ENCODE measurements around the gene VHLL.
"Not testable (repeated sequence)": the region's sequence is repeated elsewhere in the genome, so short reads cannot be mapped to it uniquely, and the experiment has no call there.

VHLL gene

DNA sequence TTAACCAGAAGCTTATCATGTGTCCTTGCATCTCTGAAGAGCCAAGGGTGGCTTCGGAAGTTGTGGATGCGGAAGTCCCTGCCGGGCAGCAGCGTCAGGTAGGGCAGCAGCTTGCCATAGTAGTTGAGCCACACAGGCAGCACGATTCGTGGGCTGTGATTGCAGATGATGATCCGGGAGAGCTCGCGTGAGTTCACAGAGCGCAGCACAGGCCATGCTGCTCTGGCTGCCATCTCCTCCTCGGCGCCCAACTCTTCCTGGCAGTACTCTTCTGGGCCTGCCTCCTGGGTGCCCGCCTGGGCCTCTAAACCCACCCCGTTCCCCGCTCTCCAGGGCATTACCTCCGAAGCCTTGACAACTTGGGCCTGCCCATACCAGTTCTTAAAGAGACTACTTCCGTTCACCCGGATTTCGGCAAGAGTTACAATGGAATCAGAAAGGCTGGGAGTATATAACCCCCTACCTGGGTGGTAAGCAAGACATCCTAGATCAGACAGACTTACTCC lies at the start of gene VHLL:
Gene VHLL, minus strand, starts transcription at position 456 of the 506 bp plus-strand sequence. Its CDS starts 118 bp downstream, at position 338.
- DNase-seq = no peak

DNA sequence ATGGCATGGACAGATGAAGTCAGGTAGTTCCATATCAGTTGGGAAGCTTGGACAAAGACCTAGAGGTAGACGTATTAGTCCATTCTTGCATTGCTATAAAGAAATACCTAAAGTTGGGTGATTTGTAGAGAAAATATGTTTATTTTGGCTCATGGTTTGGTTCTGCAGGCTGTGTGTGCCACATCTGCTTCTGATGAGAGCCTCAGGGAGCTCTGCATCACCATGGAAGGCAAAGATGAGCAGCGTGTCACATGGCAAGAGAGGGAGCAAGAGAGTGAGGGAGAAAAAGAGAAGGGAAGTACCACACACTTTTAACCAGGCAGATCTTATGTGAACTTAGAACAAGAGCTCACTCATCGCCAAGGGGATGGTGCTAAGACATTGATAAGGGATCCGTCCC lies 48.2 kb upstream of the VHLL start:
- no peak for DNase-seq

DNA sequence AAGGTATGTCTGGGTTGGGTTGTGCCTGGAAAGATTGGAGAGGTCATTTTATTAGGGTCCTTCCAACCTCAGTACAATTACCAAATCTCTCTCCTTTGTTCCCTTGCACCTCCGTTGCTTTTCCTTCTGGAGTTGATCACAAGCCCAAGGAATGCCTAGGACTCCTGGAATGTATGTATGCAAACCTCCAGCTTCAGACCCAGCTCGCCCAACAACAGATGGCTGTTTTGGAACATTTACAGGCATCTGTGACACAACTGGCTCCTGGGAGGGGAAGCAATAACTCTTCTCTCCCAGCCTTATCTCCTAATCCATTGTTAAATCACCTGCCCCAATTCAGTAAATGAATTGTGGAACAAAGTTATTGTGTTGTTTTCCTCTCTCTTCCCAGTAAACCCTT lies 47.5 kb upstream of the VHLL start:
- DNase-seq = no peak

DNA sequence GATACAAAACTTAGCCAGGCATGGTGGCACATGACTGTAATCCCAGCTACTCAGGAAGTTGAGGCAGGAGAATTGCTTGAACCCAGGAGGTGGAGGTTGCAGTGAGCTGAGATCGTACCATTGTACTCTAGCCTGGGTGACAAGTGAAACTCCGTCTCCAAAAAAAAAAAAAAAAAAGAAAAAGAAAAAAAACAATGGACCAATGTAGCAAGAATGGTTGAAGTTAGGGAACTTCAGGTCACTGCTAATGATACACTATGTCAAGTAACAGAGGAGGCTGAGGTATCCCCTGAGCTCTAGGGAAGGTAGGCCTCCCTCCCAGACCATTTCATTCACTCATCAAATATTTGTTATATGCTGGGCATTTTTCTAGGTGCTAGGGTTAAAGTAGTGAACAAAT lies 46.9 kb upstream of the VHLL start:
- DNase-seq = not testable (repeated sequence)

DNA sequence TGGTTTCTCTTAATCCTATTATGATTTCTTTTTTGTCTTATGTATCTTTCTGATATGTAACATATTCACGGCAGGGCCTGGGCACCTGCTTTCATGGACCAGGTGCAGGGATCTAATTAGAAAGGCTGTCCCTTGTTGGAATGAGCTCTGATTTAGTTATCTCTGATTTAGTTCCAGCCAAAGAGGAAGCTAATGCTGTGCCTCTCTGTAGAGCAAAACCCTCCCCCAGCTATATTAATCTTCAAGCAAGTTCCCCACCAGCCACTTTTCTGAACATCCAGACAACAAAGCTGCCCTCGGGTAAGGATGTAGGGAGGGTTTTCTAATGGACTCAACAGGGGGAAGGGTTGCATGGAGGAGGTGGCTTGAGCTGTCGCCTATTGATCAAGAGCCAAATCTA lies 45.3 kb upstream of the VHLL start:
- no peak for DNase-seq

DNA sequence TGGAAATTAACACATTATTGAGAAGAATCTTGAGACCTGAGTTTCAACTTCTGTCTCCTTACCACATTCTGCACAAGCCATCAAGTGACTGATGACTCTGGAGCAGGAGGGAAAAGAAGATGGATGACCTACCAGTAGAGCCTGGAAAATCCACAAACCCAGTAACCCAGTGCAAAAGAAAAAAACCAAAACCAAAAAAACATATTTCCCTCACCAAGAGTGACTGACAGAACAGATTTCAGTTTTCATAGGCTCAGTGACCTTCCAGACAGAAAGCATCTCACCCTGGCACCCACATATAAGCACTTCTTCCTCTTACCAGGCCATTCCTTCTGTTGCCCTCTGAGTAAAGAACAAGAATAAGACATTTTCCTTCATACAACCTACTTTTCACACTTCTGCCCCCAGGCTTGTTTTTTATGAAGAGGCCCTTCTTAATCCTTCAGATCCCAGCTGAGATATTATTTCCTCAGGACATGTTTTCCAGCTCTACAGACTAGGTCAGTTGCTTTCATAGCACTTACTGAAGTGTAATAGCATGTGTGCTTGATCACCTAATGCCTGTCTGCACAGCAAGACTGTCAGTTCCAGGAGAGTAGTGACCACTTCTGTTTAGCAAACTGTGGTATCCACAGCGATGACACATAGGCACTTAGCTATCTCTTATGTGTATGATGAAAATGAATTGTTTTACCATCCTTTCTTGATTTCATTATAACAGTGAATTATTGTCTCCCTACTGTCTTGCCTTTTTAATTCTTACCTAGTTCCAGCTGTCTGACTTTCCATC lies 43.3 kb upstream of the VHLL start:
- DNase-seq = no peak

DNA sequence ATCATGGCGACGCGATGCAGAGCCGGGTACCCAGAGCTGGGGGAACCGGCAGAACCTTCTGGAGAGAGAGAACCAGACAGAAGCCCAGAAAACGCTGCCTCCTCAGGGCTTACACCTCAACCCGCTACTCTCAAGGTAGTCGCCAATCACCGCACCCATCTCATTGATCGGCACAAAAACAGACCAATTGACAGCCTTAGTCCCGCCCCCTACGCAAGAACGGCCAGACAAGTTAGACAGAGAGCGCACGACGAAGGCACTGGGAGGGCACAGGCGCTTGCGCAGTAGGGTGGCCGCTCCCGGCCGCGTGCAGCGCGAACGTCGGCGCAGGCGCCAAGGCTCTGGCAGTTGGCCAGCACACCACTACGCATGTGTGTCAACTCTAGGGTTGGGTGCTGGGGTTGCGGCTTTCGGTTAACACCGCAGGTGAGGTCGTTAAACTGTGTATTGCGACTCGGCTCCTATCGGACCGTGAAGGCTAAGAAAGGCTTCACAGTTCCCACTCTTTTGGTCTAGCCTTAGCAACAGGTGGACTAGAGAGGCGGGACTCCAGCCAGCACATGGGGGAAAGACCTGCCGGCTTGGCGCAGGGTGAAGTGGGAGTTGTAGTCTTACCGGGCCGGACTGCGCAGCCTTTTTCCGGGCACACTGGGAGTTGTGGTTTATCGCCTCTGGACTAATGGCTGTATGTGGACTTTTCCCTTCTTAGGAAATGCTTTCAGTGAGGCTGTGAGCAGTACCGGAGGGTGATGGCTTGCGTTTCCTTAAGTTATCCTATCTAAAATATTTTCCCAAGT lies 39.3 kb upstream of the VHLL start, which contains the start of the genes CCT3 and TSACC:
Gene CCT3, minus strand, starts transcription at position 113 of the 797 bp plus-strand sequence. Its CDS starts 108 bp downstream, at position 5.
Gene TSACC, plus strand, starts transcription at position 347 of the 797 bp plus-strand sequence. CDS start 1,232 bp downstream, outside the sequence.
- DNase-seq = peak; percentile 100

DNA sequence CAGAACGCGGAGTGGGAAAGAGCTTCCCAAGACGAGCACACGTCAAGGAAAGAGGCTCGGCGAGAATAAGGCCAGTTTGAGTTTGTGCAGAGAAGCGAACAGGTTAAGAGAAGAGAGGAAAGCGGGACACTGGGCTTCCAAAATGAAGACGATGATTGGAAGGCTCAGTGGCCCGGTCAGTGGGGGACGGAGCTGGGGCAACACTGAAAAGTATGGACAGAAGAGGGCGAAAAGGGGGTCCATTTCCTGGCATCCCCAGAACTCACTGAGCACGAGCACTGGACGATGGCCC lies 38.7 kb upstream of the VHLL start:
- DNase-seq = no peak

DNA sequence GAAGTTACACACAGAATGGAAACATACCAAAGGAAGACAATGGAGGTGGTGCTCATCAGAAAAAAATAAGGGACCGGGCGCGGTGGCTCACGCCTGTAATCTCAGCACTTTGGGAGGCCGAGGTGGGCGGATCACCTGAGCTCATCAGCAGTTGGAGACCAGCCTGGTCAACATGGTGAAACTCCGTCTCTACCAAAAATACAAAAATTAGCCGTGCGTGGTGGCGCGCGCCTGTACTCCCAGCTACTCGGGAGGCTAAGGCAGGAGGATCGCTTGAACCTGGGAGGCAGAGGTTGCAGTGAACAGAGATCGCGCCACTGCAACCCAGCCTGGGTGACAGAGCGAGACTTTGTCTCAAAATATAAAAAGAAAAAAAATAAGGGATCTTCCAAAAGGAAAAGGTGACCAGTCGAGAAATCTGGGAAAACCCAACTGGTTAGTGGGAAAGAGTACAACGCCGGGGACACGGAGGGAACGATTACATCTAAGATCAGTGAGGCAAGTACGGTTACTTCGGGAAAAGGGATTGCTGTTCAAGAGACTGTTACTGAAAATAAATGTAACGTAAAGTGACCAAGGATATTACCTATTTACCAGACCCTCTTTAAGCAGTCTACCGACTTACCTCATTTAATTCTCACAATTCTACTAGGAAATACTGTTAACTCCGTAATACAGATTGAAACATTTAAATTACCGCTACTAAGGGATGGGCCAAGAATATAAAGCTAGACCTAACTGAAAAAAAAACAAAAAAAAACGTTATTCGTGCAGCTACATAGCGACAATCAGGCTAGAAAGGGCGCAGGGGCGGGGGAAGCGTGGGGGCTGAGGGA lies 38.2 kb upstream of the VHLL start:
- no peak for DNase-seq

DNA sequence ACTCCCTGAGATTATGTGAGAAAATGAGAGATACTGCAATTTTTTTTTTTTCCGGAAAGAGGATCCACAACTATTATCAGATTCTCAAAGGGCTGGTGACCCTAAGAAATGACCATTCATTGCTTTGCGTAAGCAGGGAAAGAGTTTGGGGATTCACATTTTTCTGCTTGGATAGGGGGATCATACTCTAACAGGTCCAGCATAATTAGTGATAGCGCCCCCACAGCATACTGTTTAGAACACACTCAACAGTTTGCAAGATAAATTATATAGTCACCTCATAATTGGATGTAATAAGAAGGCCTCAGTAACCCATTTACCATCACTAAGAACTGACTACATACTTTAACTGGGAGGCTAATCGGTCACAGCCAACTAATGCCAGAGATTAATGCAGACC lies 37.1 kb upstream of the VHLL start:
- no peak for DNase-seq

DNA sequence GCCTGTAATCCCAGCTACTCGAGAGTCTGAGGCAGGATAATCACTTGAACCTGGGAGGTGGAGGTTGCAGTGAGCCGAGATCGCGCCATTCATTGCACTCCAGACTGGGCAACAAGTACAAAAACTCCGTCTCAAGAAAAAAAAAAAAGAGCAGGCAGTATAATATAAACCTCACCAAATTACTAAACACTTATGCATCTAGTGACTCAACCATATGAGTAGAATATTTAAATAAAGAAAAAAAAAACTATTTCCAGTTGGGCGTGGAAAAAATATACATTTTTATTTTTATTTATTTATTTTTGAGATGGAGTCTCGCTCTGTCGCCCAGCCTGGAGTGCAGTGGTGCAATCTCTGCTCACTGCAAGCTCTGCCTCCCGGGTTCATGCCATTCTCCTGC lies 24.1 kb upstream of the VHLL start:
- DNase-seq = not testable (repeated sequence)

DNA sequence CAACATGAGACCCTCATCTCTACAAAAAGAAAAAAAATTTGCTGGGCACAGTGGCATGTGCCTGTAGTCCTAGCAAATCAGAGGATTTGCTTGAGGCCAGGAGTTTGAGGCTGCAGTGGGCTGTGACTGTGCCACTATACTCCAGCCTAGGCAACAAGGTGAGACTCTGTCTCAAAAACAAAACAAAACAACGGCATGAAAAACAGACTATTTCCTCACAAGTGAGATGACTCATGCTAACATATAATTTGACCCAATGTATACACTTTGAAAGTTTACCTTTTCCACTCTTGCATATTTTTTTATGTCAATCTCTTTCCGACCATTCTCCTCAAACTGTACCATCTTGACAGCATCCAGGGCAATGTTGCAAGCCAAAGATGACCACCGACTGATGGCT lies 21.5 kb upstream of the VHLL start:
- DNase-seq = no peak

DNA sequence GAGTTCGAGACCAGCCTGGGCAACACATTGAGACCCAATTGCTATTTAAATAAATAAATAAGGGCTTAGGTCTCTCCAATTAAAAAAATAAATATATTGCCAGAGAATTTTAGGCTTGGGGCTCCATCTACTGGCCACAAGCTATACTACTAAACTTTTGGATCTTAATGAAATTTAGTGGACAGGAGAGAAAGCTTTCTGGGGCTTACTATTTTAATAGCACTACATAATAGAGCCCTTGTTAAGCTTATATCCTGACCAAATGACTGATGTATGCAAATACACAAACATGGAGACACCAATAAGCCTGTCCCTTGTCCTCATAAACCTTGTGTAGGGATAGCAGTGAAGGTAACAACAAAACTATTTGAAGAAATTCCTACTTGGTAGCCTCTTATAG lies 20.6 kb upstream of the VHLL start:
- DNase-seq = no peak

DNA sequence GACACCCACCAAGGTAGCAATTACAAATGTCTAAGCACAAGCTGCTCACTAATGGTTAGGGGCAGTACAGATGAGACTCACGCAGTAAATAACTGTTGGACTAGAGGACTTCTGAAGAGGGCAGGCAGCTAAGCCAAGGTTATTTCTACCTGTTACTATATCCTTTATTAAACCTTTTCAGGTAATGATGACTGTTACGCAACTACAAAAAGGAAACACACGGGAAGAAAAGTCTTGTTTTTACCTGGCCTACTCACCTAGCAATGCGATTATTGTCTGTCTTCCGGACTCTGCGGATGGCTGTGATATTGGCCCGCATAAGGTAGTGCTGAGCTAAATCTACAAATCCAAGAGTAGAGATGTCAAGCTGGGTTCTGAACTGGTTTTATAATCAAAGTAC lies 17.8 kb upstream of the VHLL start:
- DNase-seq = no peak

DNA sequence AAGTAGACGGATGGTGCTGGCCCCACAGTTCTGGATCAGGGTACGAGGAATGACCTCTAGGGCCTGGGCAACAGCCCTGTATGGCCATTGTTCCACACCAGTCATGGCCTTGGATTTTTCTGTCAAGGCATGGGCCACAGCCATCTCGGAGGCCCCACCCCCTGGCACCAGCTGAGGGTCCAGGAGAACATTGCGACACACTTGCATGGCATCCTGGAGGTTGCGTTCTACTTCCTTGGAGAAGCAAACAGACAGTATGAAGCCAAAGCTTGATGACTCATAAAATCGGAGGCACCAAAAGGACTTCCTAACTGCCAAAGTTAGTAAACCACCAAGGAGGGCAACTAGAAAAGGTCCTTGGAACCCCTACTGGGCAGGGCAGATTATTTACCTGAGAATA lies 11.9 kb upstream of the VHLL start:
- DNase-seq = no peak

DNA sequence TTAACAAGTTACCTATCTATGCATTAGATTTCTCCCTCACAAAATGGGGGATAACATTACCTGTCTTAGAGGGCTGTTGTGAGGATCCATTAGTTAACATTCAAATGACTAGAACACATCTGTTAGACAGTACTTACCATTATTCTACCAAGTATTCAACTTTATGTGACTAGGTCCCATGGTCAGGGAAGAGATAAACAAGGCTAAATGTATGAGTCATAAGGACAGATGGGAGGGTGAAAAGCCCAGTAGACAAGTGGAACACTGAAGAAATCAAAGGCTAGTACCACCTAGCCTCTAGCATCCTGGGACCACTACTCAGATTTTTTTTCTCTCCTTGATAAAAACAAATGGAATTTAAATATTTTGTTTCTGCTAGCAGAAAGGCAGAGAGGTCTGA lies 9.0 kb upstream of the VHLL start:
- DNase-seq = no peak

DNA sequence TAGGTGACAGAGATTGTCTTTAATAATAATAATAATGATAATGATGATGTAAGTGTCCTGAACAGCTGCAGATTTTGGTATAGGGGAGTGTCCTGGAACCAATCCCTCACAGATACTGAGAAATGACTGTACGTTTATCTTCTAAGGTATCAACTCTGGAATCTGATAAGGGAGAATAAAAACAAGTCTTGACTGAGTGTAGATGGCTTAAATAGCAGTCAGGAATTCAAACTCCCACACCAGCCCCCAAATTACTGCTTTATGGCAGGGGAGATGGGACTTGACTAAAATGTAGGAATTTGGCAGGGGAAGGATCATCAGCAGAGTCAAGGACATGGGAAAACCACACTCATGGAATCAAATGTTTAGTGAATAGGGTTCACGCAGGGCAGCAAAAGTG lies 6.1 kb upstream of the VHLL start:
- no peak for DNase-seq

DNA sequence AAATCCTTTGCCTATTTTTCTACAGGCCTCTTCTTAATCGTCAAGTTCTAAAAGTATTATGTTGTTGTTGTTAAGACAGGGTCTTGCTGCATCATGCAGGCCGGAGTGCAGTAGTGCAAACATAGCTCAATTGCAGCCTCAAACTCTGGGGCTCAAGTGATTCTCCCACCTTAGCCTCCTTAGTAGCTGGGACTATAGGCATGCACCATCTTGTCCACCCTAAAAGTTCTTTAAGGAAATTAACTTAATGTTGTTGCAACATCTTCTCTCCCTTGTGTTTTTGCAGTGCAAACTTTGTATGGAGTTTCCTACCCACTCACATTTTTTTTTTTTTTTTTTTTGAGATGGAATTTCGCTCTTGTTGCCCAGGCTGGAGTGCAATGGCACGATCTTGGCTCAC lies 4.1 kb upstream of the VHLL start:
- DNase-seq = no peak

DNA sequence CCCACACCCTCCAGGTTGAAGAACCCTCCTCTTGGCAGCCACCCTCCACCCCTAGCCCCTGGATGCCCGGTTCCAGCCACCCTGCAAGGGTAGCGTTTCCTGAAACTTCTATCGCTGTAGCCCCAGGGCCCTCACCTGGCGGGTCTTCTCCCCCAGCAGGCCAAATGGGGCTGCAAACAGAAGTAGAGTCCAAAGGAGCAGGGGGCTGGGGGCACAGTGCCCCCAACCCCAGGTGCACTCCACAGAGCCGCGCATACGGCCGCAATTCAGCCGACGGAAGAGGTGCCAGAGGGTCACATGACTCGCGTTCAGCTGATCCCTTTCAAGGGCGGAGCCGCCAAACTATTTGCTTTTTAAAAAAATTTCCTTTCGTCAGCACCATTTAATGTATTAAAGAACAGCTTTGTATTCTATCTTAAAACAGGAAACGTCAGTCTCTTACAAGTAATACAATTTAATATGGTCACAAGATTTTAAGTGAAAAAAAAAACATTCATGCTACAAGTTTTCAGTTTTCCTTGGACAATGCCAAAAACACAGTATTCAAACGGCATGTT lies 3.6 kb downstream of the VHLL start, which contains the start of gene GLMP:
Gene GLMP, minus strand, starts transcription at position 289 of the 557 bp plus-strand sequence. Its CDS starts 34 bp downstream, at position 255.
- peak; percentile 78 for DNase-seq

DNA sequence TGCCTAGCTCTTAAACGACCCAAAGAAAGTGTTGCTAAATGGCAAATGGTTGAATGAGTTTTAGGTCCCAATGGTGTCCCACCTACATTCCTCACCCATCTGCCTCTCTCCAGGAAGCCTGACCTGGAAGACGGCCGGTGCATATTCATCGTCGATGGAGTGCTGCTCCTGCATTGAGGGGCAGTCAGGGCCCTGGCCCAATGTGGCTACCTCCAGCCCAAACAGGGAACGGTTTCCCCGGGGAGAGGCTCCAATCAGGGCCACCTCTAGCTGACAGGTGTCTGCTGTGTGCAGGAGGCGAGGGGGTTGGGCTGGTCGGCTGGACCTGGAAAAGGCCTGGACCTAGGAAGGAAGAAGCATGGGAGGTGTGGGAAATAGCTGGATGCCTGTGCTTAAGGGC lies 5.2 kb downstream of the VHLL start:
- DNase-seq = no peak

DNA sequence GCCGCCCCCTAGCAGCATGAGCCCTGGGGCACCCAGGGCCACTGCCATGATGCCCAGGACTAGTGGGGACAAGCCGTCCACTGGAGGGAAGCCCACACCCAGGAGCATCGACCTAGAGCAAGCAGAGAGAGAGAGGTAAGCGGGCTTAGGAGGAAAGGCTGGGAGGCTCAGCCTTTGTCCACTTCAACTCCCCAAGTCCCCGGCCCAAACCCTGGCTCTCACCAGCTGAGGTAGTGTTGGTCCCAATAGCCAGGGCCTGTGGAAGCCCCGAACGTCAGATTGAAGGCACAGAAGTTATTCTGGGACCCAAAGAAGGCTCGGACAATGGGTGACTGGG lies 6.0 kb downstream of the VHLL start:
- DNase-seq = no peak

DNA sequence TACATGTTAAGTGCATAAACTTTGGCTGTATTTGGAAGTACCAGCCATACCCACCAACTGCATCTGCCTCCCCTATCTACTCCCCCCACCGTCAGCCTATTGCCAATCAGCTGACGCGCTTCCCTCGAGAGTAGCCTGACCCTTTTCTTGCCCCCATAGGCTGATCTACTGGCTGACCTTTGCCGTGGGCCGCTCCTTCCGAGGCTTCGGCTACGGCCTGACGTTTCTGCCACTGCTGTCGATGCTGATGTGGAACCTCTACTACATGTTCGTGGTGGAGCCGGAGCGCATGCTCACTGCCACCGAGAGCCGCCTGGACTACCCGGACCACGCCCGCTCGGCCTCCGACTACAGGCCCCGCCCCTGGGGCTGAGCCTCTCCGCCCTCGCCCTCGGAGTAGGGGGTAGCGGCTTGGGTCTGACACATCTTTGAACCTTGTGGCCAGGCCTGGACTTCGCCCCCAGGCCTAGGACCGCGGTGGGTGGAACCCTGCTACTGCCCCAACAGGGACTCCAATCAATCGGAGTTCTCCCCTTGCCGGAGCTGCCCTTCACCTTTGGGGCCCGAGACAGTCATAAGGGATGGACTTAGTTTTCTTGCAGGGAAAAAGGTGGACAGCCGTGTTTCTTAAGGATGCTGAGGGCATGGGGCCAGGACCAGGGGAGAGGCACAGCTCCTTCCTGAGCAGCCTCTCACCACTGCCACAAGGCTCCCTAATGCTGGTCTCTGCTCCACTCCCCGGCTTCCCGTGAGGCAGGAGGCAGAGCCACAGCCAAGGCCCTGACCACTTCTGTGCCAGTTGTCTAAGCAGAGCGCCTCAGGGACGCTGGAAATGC lies 7.7 kb downstream of the VHLL start:
- DNase-seq = peak; percentile 90

Measured in right hindlimb (tissue), 1 donor.